NCI-H1694 treated with DMSO at 0.1 percent for 48 hours (cell line): Measurements from ENCODE around the gene KRT76.
"Not testable (repeated sequence)": the region's sequence is repeated elsewhere in the genome, so short reads cannot be mapped to it uniquely, and the experiment has no call there.

Experiments used
- DNase-seq: peaks from one replicate; lab custom pipeline; 2025; lab: John Stamatoyannopoulos, UW

Gene KRT76

DNA sequence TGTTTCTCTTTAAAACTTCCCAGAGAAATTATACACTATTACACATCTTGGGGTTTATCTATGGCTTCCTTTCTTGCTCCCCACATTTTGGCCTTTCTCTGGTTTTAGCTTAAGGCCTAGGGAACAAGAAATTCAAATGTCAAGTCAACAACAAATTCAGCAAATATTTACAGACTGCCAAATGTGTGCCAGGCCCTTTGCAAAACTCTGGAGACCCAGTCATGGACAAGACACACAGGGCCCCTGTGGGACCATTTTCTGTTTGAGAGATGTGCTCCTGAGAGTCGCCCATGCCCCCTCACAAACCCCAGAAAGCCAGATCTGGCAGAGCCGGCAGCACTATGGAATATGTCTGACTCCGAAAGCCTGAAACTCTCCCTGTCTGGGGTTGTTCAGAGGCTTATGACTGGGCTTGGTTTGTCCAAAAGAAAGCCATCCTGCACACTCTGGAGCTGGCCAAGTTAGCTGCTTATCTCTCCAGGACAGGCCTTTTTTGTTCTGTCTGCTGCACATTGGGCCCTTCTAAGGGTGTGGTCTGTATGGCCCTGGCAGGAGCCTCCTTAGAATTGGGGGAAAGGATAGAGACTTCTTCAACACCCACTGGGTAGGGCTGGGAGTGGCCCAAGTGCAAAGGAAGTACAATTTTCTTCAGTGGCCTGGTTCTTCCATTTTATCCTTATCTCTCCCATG lies 19.8 kb upstream of the KRT76 start:
- DNase-seq: no peak

DNA sequence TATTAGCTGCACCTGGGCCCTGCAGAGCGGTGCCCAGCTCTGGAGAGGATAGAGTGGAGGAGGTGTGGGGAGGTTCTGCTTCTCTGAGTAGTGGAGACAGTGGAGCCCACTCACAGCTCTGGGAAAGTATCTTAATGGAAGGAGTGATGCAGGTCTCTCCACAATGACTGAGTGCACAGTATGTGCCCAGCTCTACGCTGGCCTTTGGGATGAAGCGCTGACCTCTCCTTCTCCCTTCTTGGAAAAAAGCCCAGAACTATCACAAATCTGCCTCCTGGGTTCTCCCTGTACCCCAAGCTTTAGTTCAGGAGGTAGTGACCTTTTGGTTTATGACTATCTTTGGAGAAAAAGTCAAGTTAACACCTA lies 19.3 kb upstream of the KRT76 start:
- DNase-seq: no peak

DNA sequence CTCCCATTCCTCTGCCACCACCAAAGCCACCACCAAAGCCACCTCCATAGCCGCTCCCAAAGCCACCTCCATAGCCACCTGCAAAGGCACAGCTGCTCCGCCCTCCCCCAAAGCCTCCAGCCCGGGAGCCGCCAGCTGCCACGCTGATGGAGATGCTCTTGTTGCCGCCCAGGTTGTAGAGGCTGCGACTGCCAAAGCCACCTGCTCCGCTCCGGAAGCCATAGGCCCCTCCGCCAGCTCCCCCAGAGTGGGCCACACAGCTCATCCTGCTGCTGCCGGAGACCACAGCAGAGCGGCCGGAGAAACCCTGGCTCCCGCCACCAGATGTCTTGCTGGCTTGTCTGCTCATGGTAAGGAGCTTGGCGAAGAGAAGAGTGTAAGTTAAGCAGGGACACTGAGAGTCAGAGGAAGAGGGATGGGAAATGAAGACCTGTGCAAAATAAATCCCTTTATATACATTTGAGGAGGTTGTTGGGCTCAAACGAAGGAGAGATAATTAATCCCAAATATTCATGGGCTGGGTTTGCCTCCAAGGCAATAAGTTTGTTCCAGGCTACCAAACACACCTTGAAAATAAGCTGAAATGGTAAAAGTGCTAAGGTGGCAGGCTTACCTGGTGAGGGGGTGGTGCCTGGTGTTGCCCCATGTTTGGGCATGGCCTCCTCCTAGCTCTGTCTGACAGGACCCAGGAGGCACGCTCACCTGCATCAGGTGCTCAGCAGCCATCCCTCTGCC lies 18.7 kb upstream of the KRT76 start, which contains the start of gene KRT3:
KRT3 (minus strand) TSS at position 424 of the 735 bp plus-strand sequence; CDS start at position 349, 75 bp downstream.
- DNase-seq: no peak

DNA sequence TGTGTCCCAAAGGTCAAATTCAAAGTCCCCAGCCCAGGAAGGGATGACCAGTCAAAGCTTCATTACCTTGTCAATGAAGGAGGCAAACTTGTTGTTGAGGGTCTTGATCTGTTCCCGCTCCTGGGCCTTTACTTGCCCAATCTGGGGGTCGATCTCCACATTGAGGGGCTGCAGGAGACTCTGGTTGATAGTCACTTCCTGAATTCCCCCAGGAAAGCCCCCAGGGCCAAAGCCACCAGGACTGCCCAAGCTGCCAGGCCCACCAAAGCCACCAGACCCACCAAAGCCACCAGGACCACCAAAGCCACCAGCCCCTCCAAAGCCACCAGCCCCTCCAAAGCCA lies 18.2 kb upstream of the KRT76 start:
- not testable (repeated sequence) for DNase-seq

DNA sequence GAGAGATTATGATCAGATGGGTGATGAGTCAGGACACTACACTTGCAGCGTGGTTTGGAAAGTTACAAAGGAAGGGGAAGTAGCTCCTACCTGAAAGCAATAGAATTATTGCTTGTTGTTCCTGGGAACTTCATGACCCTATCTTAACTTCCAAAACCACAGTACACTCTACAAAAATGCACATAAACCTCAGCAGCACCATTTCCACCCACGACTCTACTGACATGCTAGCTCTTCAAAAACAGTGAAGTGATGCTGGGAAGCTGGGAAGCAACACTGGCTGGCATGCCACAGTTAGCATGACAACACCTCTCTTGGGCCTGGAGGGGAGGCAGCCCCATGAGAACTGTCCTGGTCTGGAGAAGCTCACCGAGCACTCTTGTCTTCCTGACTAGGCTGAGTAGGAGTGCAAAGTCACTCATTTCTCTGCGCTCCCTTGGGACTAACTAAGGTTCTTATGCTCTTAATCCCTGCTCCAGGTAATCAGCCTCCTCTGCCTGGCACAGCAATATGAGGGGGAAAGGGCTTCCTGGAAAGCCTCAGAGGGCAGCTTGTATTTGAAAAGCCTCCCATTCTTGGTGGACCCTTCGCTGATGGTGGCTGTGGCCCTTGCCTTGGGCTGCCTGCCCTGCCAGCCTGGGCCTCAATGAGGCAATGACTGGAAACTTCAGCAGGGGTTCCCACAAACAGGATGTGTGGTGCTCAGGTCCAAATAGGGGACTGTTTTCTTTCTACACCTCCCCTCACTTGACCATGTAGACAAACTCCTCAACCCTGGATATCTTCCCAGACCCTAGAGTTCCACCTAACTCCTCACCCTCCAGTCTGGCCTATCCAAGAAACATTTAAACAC lies 17.6 kb upstream of the KRT76 start:
- no peak for DNase-seq

DNA sequence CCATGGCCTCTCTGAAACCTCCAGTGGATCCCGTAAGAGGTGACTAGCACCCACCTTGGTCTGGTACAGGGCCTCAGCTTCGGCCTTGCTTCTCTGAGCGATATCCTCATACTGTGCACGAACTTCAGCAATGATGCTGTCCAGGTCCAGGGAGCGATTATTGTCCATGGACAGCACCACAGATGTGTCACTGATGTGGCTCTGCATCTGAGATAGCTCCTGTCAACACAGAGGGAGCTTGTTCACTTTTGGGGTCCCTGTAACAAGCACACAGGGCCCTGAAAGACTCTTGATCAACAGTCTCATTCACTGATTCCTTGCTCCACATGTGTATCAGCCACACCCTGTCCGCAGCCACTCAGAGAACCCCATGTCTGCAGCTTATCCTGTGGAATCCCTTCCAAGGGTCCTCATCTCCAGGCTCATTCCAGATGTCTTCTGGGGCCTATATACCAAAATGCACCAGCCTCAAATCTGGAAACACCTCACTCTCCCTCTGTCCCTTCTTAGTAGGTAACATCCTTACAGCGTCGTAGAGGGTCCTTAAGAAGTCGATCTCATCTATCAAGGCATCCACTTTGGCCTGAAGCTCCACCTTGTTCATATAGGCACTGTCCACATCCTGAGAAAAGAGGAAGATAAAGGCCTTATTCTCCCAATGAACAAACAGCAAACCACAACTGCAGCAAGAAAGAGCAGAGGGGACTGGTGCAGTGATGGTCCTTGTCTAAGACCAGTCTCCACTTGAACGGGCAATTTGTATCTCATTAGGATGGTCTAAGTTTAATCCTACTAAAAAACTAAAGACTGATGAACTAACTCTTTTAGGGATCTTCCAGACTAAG lies 15.3 kb upstream of the KRT76 start:
- no peak for DNase-seq

DNA sequence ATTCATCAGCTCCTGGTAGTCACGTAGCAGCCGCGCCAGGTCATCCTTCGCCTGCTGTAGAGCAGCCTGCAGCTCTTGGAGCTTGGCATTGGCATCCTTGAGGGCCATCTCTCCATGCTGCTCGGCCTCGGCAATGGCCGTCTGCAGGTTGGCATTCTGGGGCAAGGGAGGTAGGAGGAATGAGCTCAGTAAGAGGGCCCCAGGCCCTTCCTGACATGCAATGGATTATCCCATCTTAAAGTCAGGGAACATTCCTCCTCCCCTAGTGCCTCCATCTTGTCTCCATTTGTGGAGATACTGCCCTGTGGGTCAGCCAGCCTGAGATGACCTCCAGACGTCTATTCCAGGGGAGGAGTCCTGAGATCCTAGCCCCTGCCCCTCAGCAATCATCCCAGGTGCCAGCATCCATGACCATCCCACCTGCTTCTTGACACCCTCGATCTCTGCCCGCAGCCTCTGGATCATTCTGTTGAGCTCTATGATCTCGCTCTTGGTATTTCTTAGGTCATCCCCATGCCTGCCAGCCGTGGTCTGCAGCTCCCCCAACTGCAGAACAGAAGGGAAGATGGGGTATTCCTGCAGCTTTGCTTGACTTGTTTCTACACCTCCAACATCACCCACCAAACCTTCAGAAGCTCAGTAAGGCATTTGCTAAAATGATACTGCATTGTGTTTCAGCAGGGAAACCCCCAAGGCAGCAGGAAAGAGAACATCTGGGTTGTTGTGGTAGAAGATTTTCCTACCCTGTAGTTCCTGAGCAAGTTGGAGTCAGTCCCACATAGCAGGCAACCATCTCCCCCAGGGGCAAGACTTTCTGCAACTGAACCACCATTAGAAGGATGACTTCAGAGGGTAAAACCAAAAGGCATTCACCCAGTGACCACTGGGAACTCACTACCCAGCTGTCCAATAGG lies 14.4 kb upstream of the KRT76 start:
- DNase-seq: no peak

DNA sequence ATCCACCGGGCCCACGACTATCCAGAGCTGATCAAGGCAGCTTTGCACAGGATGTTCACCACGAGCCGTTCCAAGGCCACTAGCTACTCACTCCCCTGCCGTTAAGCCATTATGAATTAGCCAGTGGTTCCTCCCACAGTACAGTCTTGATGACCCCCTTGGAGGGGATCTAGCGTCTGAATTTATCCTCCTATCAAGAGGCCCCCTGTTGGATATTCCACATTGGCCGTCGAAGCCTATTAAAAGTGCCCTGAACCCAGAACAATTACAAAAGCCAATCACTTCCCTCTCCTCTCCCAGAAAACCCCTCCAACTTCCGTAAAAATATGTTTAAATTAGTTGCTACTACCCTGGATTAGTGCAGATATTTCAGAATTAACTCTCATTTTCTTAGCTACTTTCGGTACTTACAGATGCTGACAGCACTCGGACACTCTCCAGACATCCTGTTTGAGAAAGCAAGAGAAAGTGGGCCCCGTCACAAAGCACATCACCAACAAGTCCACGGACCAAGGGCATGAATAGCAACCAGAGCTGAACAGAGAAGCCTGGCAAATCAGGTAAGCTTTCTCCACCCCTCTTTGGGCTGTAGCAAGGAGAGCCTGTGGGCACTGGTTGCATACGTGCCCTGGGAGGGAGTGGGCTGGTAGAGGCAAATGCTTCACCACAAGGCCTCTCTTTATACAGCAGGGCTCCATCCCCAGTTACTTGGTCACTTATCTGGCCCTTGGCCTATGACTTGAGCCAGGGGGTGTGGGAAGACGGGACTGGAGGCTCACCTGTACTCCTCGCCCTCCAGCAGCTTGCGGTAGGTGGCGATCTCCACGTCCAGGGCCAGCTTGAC lies 13.5 kb upstream of the KRT76 start:
- DNase-seq: no peak

DNA sequence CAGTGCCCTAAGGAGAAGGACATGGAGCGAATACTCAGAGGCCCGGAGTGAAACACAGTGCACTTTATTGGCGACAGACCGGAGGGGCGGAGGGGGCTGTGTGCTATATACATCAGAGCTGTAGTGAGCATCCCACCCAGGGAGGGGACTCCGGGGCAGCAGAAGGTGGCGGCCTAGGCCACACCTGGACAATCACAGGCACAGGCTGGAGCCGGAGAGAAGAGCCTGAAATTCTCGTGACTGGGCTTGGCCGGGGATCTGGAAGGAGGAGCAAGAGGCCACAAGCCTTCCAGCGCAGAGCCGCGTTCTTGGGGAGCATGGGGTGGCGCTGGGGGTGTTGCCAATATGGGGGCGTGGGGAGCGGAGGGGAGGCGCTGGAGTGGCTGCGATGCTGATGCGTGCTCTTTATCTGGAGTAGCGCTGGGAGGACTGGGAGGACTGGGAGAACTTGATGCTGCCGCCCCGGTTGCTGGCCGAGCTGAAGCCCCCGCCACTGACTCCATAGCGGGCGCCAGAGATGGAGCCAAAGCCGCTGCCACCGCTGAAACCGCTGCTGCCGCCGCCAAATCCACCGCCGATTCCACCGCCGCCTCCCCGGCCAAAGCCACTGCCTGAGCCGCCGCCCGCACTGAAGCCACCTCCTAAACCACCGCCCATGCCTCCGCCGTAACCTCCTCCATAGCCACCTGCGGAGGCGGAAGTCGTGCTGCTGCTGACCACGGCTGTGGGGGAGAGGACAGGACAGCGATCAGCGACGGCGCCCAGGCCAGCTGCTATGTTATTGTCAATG lies 12.7 kb upstream of the KRT76 start:
- no peak for DNase-seq

DNA sequence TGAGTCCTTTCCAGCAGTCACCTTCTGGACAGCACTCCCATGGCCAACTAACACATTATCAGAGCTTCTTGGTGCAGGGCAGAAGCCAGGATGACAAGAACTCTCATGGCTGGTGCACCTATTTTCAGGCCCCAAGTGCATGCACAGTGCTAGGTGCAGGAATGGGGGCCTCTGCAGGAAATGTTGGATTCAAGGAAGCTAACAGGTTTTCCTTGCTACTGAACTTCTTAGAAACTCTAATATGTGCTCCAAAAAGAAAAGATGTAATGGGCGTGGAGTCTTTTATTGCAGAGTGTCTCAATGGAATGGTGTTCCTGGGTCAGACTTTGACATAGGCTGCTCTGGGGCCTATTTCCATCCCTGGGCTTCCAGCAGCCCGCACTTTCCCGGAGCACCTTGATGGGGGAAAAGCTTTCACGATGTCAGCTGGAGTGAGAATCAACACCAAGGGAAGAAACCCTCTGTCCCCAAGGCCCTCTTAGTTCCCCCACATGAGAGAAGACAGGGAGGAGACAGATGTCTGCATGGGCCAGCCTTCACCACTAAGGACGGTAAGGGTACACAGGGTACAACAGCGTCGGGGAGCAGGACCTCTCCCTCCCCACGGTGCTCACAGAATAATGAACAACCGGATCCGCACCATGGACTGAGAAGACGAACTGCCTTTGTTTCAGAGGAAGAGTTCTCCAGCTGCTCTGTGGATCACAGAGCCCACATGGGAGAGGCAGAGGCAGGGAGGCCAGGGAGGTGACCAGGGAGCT lies 11.9 kb upstream of the KRT76 start:
- DNase-seq: no peak

DNA sequence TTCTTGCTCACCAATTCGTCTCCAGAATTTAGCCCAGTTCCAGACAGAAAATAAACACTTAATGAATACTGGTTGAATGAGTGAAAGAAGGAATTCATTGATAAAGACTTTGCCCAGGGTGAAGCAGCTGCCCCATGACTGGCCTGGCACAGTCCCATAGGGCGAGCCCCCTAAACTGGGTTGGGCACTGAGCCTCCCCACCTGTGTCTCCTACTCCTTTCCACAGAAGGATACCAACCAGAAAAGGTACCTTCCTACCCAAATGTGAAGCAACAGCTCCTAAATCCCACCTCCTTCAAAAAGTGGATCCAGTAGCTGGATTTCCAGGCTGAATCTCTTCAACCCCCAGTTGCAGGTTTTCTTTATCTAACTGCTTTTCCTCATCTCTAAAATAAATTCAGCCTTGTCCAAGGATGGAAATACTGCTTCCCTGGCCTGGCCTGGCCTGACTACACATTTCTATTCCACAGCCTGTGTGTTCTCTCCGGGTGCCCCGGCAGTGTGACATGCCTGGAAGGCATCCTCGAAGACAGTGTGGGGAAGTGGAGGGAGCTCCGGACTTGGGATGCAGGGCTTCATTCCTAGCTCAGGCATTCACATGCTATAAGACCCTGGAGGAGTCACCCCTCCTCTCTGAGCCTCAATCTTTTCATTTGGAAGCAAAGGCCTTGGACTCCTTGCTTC lies 11.2 kb upstream of the KRT76 start:
- DNase-seq: no peak

DNA sequence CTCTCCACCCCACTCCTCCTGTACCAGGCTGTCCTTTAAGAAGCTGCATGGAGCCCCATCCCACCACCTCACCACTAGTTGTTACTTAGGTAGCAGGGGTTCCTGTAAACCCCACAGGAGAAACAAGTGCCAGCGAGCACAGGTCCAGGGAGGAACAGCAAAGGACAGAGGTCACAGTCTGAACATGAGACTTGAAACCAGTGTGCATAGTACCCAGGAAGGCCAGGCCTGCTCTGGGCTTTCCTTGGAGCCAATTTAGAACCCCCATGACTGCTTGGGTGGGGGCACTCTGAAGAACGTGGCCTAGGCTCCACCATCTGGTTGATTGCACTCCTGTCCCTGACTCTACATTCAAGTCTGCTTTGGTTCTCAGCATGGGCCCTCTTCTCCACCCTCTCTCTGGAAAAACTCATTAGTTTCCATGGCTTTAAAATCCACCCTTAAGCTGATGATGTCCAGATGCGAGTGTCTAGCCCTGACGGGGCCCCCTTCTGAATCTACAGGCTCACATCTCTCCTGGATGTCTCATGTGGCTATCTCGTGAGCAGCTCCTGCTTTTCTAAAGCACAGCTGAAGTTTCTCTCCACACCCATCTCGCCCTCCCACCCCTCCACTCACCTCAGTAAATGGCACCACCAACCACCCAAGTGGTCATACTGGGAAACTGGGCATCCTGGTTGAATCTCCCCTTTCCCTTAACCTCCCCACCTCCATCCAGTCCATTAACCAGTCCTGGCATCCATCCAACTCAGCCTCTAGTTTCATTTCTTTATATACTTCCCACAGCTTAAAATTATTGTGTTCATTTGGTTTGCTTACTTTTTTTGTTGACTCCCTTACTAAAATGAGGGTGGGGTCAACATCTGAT lies 10.4 kb upstream of the KRT76 start:
- no peak for DNase-seq

DNA sequence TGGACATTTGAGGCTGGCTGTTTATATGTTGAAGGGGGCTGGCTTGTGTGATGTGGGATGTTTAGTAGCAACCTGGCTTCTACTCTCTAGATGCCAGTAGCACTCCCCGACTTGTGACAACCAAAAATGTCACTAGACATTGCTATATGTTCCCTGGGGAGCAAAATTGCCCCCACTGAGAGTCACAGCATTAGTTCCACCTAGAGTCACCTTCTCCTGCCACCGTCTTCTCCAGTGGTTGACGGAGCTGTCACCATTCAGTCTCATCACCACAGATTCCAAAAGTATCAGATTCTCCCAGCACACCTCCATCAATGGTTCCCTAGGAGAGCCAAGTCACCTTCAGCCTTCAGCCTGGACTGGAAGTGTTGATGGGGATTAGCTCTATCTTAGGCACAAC lies 7.8 kb upstream of the KRT76 start:
- no peak for DNase-seq

DNA sequence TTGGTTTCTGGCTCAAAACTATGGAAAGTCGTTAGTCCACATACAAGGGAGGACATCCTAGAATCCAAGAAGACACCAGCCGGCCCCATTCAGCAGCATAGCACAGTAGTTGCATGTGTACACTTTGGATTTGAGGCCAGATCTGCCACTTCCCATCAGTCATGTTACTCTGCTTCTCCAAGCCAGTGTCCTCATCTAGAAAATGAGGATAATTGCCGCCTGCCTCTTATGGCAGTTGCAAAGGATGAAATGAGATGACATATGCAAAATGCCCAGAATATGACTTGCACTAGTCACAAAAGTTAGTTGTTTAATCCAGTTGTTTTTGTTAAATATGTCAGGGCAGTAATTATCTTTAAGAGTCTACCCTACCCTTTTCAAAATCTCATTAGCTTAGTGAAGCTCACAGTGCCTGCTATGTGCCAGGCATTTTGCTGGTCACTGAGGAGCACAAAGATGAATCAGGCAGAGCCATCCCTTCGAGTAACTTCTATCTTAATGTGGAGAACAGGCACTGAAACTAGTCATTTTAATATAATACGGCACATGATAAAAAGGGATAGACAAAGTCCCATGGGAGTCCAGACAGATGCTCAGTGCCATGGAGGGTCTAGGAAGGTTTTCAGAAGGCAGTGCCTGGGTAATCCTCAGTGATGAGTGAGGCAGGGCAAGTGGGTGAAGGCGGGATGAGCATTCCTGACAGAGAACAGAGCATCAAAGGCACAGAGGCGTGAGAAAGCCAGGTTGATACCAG lies 6.6 kb upstream of the KRT76 start:
- no peak for DNase-seq

DNA sequence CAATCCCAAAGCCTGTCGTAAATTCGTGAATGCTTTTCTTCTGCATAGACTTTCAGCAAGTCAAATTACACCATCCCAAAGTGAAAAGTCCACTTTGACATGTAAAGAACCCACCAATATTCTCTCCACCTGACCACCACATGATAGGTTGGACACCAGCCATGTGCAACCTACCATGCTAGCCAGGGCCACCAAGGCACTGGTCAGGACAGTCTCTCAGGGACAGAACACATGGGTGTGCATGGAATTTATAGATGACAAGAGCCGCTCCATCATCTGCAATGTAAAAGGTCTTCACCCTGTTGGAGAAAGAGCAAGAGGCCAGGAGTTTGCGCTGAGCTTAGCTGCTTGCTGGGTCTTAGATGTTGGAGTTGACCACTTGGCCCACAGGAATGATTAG lies 5.4 kb upstream of the KRT76 start:
- no peak for DNase-seq
